Stimulated activated CD4-positive, alpha-beta T cell treated with anti-CD3 and anti-CD28 coated beads, Interleukin-12 subunit alpha, Interleukin-12 subunit beta, amount 100 ng/mL, for 48 hours (primary cell): ENCODE results near the gene ANXA6.

Experiments used
- DNase-seq, 3 donors: peaks; one replicate each; pipeline ENCODE4 v3.0.0-alpha.2; 2020; ENCODE audit warnings: low read depth in 2 of 3, low spot score in 1 of 3

Gene ANXA6

GRCh38 chr5:151084363-151084762 lies 73.2 kb downstream of the ANXA6 start:
- no peak for DNase-seq

GRCh38 chr5:151083081-151083676 lies 74.4 kb downstream of the ANXA6 start:
- peak in 1 of 3 donors; percentile 61 for DNase-seq

- DNase-seq, result no peak
These were observed 75.2 kb downstream of the ANXA6 start for GRCh38 chr5:151082282-151082902.

- no peak for DNase-seq
These were observed 75.9 kb downstream of the ANXA6 start for GRCh38 chr5:151081431-151082281.

GRCh38 chr5:151080613-151081430 lies 76.8 kb downstream of the ANXA6 start, which contains the start of gene TNIP1:
TNIP1 (minus strand) TSS chr5:151081034; CDS start chr5:151065095, 15,939 bp downstream.
- DNase-seq, result peak; percentile 85 to 94 (median 92)

GRCh38 chr5:151079838-151080612 lies 77.6 kb downstream of the ANXA6 start:
- DNase-seq, result no peak

GRCh38 chr5:151078490-151079262 lies 78.9 kb downstream of the ANXA6 start:
- peak; percentile 63 to 75 (median 70) for DNase-seq

- no peak for DNase-seq
These were observed 79.6 kb downstream of the ANXA6 start for GRCh38 chr5:151077967-151078366.

- DNase-seq, result no peak
These were observed 80.2 kb downstream of the ANXA6 start for GRCh38 chr5:151077419-151077818.

- DNase-seq, result no peak
These were observed 81.0 kb downstream of the ANXA6 start for GRCh38 chr5:151076616-151077015.

GRCh38 chr5:151075698-151076331 lies 81.8 kb downstream of the ANXA6 start:
- no peak for DNase-seq

- DNase-seq, result no peak
These were observed 83.0 kb downstream of the ANXA6 start for GRCh38 chr5:151074557-151074956.

GRCh38 chr5:151073280-151073679 lies 84.3 kb downstream of the ANXA6 start:
- DNase-seq, result no peak

GRCh38 chr5:151072630-151073025 lies 85.0 kb downstream of the ANXA6 start:
- DNase-seq, result no peak

GRCh38 chr5:151071848-151072629 lies 85.5 kb downstream of the ANXA6 start:
- DNase-seq, result no peak

- no peak for DNase-seq
These were observed 86.6 kb downstream of the ANXA6 start for GRCh38 chr5:151071021-151071420.

- no peak for DNase-seq
These were observed 87.1 kb downstream of the ANXA6 start for GRCh38 chr5:151070449-151070848.

GRCh38 chr5:151068433-151069197 lies 89.0 kb downstream of the ANXA6 start:
- peak in 1 of 3 donors; percentile 57 for DNase-seq
